ENCODE results near the gene MUC12. TPM values are rescaled to one million over a fixed set of nuclear protein-coding genes. Genes with fewer than 3 reads are reported as not detected.
A peak's percentile ranks its signal among the peaks of the same experiment; 100 is the strongest.

MUC12 gene
- total and polyA plus RNA-seq, 9 of the 15 experiments (the other 6 are each of a cell fraction or from before 2014, with no cell fraction given) = 0.23 to 1.2 (median 0.79) TPM; not detected in 1

- no TSS peak for BruUV-seq (replicated peaks)
- CTCF ChIA-PET (ENCODE audit: low intra/inter-chr PET ratio) = interaction anchor here (0.6 kb wide), 1 partner anchor 134 kb away, joined by 5 read pairs; no protein-coding TSS in a partner anchor
- DNase-seq (ENCODE audit: extremely low read depth in 1 of 4, low spot score in 3 of 4) = peak in 1 of 4 experiments; percentile 6
- H3K79me2 ChIP-seq (ENCODE audit: control insufficient read depth, insufficient read depth, low read length) = no peaks in the 10 kb centered on the region
- H3K27ac ChIP-seq (ENCODE audit: extremely low read depth, low read depth, low read length) = no peak overlapping the region
- in situ Hi-C loops (cut with MboI) (no loop called here), intact Hi-C loops (cut with micrococcal nuclease) (no loop called here)
- ATAC-seq = peak; percentile 34; the same call in 1 of the 3 replicates
- no peak for FAIRE-seq
- POLR2A ChIA-PET = interaction anchor here (0.6 to 2.0 kb wide), 2 partner anchors 11 to 54 kb away, joined by 3 to 8 read pairs; partner anchors contain the start of genes MUC17 and TRIM56
- H3K4me2 ChIP-seq (ENCODE audit: insufficient read depth, low read length) = no peak overlapping the region
- H3K9ac ChIP-seq (ENCODE audit: insufficient read depth in 1 of 2, low read depth in 2 of 2, low read length in 2 of 2) = no peak overlapping the region
- no peak overlapping the region for H3K4me3 ChIP-seq
- no peaks in the 10 kb centered on the region; the same call in 1 of the 2 replicates for H3K9me3 ChIP-seq (replicated peaks; ENCODE audit: control insufficient read depth, insufficient read depth, low read depth, low read length)
- no peak overlapping the region for H2AFZ ChIP-seq (ENCODE audit: low read depth, low read length)
- H3K27me3 ChIP-seq (ENCODE audit: control insufficient read depth in 2 of 2, insufficient read depth in 2 of 2, low read length in 2 of 2) = peaks cover 4 to 25% of the 10 kb centered on the region in 2 experiments; a peak in 3 of 5 replicates
- H3K4me1 ChIP-seq (replicated peaks in 1 of 2; ENCODE audit: control insufficient read depth in 2 of 2, insufficient read depth in 2 of 2, low read length in 2 of 2) = no peaks in the 10 kb centered on the region; a peak in 1 of 5 replicates
- 1% methylated on average over 7 of the region's 7 CpGs for WGBS (ENCODE audit: insufficient coverage, low coverage, missing lambda C conversion rate)
- H3K9me1 ChIP-seq (ENCODE audit: control insufficient read depth, insufficient read depth, low read length) = no peaks in the 10 kb centered on the region
- no peaks in the 10 kb centered on the region for H4K20me1 ChIP-seq (replicated peaks; ENCODE audit: control insufficient read depth, insufficient read depth, low read length)
- H3K36me3 ChIP-seq (ENCODE audit: control insufficient read depth, insufficient read depth, low read length) = no peaks in the 10 kb centered on the region
- no peak for TF ChIP-seq SAFB2 (IDR thresholded peaks at IDR 0.05; ENCODE audit: borderline replicate concordance, low read depth, low read length, severe bottlenecking)
- no peak for TF ChIP-seq RB1 (IDR thresholded peaks at IDR 0.05; ENCODE audit: low read depth)
- TF ChIP-seq POLR2A (conservative IDR thresholded peaks at IDR 0.05) = no peak
- TF ChIP-seq RUNX1 (IDR thresholded peaks at IDR 0.05; ENCODE audit: low read depth) = no peak
- no peak for TF ChIP-seq ZBTB8A (IDR thresholded peaks at IDR 0.05; ENCODE audit: partially characterized antibody)
- TF ChIP-seq ZMIZ1 (IDR thresholded peaks at IDR 0.05; ENCODE audit: low read depth in 2 of 2, low read length in 2 of 2) = no peak
- peak in 2 of 3 experiments; percentile 32 to 42; a peak in 3 of 6 replicates for TF ChIP-seq CTCF (IDR thresholded peaks at IDR 0.05 in 2 of 3, conservative IDR thresholded peaks at IDR 0.05 in 1 of 3; ENCODE audit: insufficient read depth in 2 of 3, low read depth in 1 of 3, low read length in 3 of 3)
- TF ChIP-seq ZBTB49 (CRISPR knock-in tag; IDR thresholded peaks at IDR 0.05; ENCODE audit: borderline replicate concordance) = no peak
- TF ChIP-seq EGR1 (conservative IDR thresholded peaks at IDR 0.05) = no peak
- no peak for TF ChIP-seq ID3 (CRISPR knock-in tag; IDR thresholded peaks at IDR 0.05)
- no peak for TF ChIP-seq ID3 (tag; IDR thresholded peaks at IDR 0.05)
Measured at GRCh38 chr7:101031082-101031481, 61.7 kb downstream of the MUC12 start.

Data from K562 (cell line).